Epidermal melanocyte (primary cell): ENCODE measurements around the gene FERMT2.

Experiments
- DNase-seq: peaks from one replicate; pipeline ENCODE4 v3.0.0; 2011; ENCODE audit warnings: low spot score; ENCODE audit not compliant: insufficient read length

The FERMT2 gene

GRCh38 chr14:52827426-52827825 lies 123.4 kb downstream of the FERMT2 start:
- DNase-seq: no peak

- DNase-seq: no peak
Measured at GRCh38 chr14:52825085-52825484, 125.8 kb downstream of the FERMT2 start.

GRCh38 chr14:52824462-52824861 lies 126.4 kb downstream of the FERMT2 start:
- DNase-seq: no peak

- DNase-seq: no peak
Measured at GRCh38 chr14:52821805-52822250, 129.0 kb downstream of the FERMT2 start.

- DNase-seq: no peak
Measured at GRCh38 chr14:52808101-52808500, 142.7 kb downstream of the FERMT2 start.
